MM.1S (cell line): ENCODE measurements around the gene THUMPD3.

ENCODE experiments used
- DNase-seq: peaks from one replicate; pipeline ENCODE4 v3.0.0-alpha.2; 2015
- H2AFZ ChIP-seq: fragments of 300-600 bp; sonication (generic); 2 replicates; pipeline ENCODE4 v1.6.0; 2016; ENCODE audit warnings: antibody characterized with exemption, low read length
- H3F3A ChIP-seq: fragments of 300-600 bp; sonication (generic); 2 replicates; pipeline ENCODE4 v1.6.1; 2016; ENCODE audit warnings: mild to moderate bottlenecking, antibody characterized with exemption, low read length, moderate library complexity, mixed read lengths; ENCODE audit not compliant: insufficient read depth
- H3K27ac ChIP-seq: fragments of 300-600 bp; sonication (generic); 2 replicates; pipeline ENCODE4 v1.5.1; 2016; ENCODE audit warnings: mild to moderate bottlenecking, low read length
- H3K27me3 ChIP-seq: fragments of 300-600 bp; sonication (generic); replicated peaks from 2 replicates; pipeline ENCODE4 v1.6.0; 2016; ENCODE audit warnings: low read length; ENCODE audit not compliant: insufficient read depth
- H3K36me3 ChIP-seq: fragments of 300-600 bp; sonication (generic); replicated peaks from 2 replicates; pipeline ENCODE4 v1.6.1; 2016; ENCODE audit warnings: mild to moderate bottlenecking, low read length, mixed read lengths; ENCODE audit not compliant: insufficient read depth
- H3K4me1 ChIP-seq: fragments of 300-600 bp; sonication (generic); 2 replicates; pipeline ENCODE4 v1.6.1; 2016; ENCODE audit warnings: low read length, mixed read lengths
- H3K4me2 ChIP-seq: fragments of 300-600 bp; sonication (generic); 2 replicates; pipeline ENCODE4 v1.6.0; 2016; ENCODE audit warnings: low read depth, low read length
- H3K4me3 ChIP-seq: fragments of 300-600 bp; sonication (generic); 2 replicates; pipeline ENCODE4 v1.5.1; 2016; ENCODE audit warnings: low read length, mixed read lengths
- H3K79me2 ChIP-seq: fragments of 300-600 bp; sonication (generic); 2 replicates; pipeline ENCODE4 v1.6.1; 2016; ENCODE audit warnings: mixed run types, low read length, mixed read lengths
- H3K9ac ChIP-seq: fragments of 300-600 bp; sonication (generic); 2 replicates; pipeline ENCODE4 v1.6.1; 2016; ENCODE audit warnings: low read length, mixed read lengths
- H3K9me2 ChIP-seq: fragments of 300-600 bp; sonication (generic); replicated peaks from 2 replicates; pipeline ENCODE4 v1.6.1; 2016; ENCODE audit warnings: mild to moderate bottlenecking, low read length, mixed read lengths; ENCODE audit not compliant: insufficient read depth
- H3K9me3 ChIP-seq: fragments of 300-600 bp; sonication (generic); replicated peaks from 2 replicates; pipeline ENCODE4 v1.6.1; 2016; ENCODE audit warnings: mild to moderate bottlenecking, low read length, mixed read lengths; ENCODE audit not compliant: insufficient read depth
- H4K20me1 ChIP-seq: fragments of 300-600 bp; sonication (generic); 2 replicates; pipeline ENCODE4 v1.6.1; 2016; ENCODE audit warnings: mild to moderate bottlenecking, low read length, moderate library complexity, mixed read lengths; ENCODE audit not compliant: insufficient read depth
- EZH2 ChIP-seq: fragments of 300-600 bp; sonication (generic); optimal IDR thresholded peaks from 2 replicates; pipeline ENCODE3; 2017; ENCODE audit warnings: low read depth, mild to moderate bottlenecking, antibody characterized with exemption, low read length, mixed read lengths
- EZH2phosphoT487 ChIP-seq: fragments of 300-600 bp; sonication (generic); IDR thresholded peaks from 2 replicates; pipeline ENCODE4 v1.6.1; 2018; ENCODE audit warnings: antibody characterized with exemption, low read length
- TF ChIP-seq, protein P1 (sequence below): fragments of 300-600 bp; sonication (generic); IDR thresholded peaks from 2 replicates; pipeline ENCODE4 v1.5.1; 2016; ENCODE audit warnings: antibody characterized with exemption, low read length, mixed read lengths

Gene THUMPD3

DNA sequence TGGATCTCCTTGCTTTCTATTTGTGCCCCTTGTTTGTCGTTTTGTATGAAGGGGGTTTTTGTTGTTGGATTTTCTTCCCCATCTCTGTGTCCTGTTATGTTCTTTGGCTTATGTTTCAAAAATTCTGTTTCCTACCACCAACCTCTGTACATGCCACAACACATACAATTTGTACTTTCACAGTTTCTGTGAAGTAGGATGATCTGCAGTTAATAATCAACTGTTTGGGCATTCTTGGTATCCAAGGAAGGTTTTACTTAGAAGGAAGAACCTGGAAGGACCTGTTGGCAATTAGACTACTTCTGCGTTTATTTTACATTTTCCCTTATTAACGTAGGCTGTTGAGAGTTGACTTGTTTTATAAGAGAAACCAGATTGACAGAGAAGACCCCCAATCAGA is 42.9 kb downstream of the THUMPD3 start:
- no peak overlapping the region for H3K27ac ChIP-seq
- H3K79me2 ChIP-seq, result peaks cover 100% of the 10 kb centered on the region
- H3K4me1 ChIP-seq, result peaks cover 6% of the 10 kb centered on the region; the same call in 1 of the 2 replicates
- H2AFZ ChIP-seq, result no peak overlapping the region
- H3K36me3 ChIP-seq, result 0 out of 2 replicates have a peak, but pooled peaks cover 6% of the 10 kb centered on the region
- H4K20me1 ChIP-seq, result peaks cover 98% of the 10 kb centered on the region
- H3K27me3 ChIP-seq, result no peaks in the 10 kb centered on the region
- H3F3A ChIP-seq, result no peaks in the 10 kb centered on the region
- H3K4me3 ChIP-seq, result no peak overlapping the region
- no peak overlapping the region for H3K4me2 ChIP-seq
- no peaks in the 10 kb centered on the region for H3K9me2 ChIP-seq
- no peaks in the 10 kb centered on the region for H3K9me3 ChIP-seq
- no peak overlapping the region for H3K9ac ChIP-seq
- no peak for DNase-seq
- TF ChIP-seq EZH2phosphoT487 (no peak), EZH2 (no peak)
- TF ChIP-seq, protein P1, sequence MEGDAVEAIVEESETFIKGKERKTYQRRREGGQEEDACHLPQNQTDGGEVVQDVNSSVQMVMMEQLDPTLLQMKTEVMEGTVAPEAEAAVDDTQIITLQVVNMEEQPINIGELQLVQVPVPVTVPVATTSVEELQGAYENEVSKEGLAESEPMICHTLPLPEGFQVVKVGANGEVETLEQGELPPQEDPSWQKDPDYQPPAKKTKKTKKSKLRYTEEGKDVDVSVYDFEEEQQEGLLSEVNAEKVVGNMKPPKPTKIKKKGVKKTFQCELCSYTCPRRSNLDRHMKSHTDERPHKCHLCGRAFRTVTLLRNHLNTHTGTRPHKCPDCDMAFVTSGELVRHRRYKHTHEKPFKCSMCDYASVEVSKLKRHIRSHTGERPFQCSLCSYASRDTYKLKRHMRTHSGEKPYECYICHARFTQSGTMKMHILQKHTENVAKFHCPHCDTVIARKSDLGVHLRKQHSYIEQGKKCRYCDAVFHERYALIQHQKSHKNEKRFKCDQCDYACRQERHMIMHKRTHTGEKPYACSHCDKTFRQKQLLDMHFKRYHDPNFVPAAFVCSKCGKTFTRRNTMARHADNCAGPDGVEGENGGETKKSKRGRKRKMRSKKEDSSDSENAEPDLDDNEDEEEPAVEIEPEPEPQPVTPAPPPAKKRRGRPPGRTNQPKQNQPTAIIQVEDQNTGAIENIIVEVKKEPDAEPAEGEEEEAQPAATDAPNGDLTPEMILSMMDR, result no peak

DNA sequence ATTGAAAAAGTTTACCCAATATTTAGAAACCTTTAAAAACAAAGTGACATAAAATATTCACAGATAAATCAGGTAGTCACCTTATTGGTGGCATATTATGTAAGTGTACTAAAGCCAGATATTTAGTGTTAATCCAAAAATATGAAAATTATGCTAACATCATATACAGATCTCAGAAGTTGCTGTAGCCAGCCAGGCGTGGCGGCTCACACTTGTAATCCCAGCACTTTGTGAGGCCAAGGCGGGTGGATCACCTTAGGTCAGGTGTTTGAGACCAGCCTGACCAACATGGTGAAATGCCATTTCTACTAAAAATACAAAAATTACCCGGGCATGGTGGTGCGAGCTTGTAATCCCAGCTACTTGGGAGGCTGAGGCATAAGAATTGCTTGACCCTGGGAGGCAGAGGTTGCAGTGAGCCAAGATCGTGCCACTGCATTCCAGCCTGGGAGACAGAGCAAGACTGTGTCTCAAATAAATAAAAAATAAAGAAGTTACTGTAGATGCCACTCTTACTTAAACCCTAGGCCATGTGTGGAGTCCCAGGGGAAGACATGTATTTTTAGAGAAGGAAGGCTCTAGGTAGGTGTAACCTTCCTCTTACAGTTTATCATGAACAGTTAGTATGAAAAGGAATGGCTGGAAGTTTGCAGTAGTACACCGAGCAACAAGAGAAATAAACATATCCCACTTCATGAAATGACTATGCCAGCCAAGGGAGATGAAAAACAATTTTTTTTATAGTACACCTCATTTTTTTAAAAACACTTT is 44.2 kb downstream of the THUMPD3 start:
- Histone ChIP-seq H3K4me2 (no peak overlapping the region), H3K27me3 (no peaks in the 10 kb centered on the region)
- TF ChIP-seq EZH2 (no peak), EZH2phosphoT487 (no peak)
- TF ChIP-seq, protein P1, result no peak

DNA sequence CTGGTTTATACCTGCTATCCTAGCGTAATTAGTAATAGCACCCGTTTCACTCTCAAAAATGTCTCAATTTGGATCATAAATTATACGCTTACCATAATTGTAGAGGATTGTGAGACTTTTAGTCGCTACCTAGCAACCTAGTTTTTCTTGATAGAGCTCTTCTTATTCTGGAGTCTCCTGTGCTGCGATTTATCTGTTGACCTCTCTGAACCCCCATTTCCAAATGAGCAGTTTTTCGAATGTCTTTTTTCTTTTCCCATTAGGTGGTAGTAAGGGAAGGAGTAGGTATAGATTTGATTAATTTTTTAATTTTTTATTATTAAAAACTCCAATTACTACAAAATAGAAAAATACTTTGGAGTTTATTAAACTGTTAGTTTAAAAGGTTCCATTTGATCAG is 45.2 kb downstream of the THUMPD3 start:
- Histone ChIP-seq H3K9me3 (no peaks in the 10 kb centered on the region), H3K4me1 (no peaks in the 10 kb centered on the region), H3K79me2 (peaks cover 100% of the 10 kb centered on the region), H2AFZ (no peak overlapping the region), H3K27me3 (no peaks in the 10 kb centered on the region), H4K20me1 (peaks cover 98% of the 10 kb centered on the region), H3K27ac (no peak overlapping the region), H3K4me2 (no peak overlapping the region), H3K36me3 (peaks cover 6% of the 10 kb centered on the region; the same call in 1 of the 2 replicates), H3K9ac (no peak overlapping the region), H3K9me2 (no peaks in the 10 kb centered on the region), H3F3A (no peaks in the 10 kb centered on the region), H3K4me3 (no peak overlapping the region)
- no peak for DNase-seq
- TF ChIP-seq EZH2, result no peak
- TF ChIP-seq EZH2phosphoT487, result no peak

More for the DNA sequence above, 44.2 kb downstream of the THUMPD3 start:
- Histone ChIP-seq H3K36me3 (peaks cover 6% of the 10 kb centered on the region; the same call in 1 of the 2 replicates), H3K9me2 (no peaks in the 10 kb centered on the region), H3K4me1 (no peaks in the 10 kb centered on the region), H3F3A (no peaks in the 10 kb centered on the region), H2AFZ (no peak overlapping the region), H3K9me3 (no peaks in the 10 kb centered on the region), H4K20me1 (peaks cover 98% of the 10 kb centered on the region), H3K27ac (no peak overlapping the region), H3K4me3 (no peak overlapping the region), H3K79me2 (peaks cover 100% of the 10 kb centered on the region), H3K9ac (no peak overlapping the region)
- no peak for DNase-seq

DNA sequence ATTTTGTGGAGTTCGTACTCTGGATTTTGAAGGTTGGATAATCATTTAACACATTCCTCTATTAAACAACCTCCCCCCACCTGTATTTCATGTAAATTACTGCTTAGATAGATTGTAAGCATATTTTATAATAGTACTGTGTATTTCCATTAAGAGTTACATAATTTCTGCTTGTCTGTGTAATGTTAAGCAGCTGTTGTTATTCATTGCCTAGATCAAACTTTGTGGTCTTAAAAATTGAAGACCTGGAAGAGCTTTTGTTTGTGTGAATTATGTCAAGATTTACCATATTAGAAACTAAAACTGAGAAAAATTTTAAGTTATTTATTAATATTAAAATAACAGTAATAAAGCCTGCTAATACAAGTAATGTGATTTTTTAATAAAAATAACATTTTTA is 45.7 kb downstream of the THUMPD3 start:
- no peaks in the 10 kb centered on the region for H3K4me1 ChIP-seq
- H3F3A ChIP-seq, result no peaks in the 10 kb centered on the region
- no peaks in the 10 kb centered on the region for H3K9me2 ChIP-seq
- H3K79me2 ChIP-seq, result peaks cover 100% of the 10 kb centered on the region
- no peak for DNase-seq
- no peak overlapping the region for H3K4me3 ChIP-seq
- no peak overlapping the region for H2AFZ ChIP-seq
- peaks cover 6% of the 10 kb centered on the region; the same call in 1 of the 2 replicates for H3K36me3 ChIP-seq
- no peaks in the 10 kb centered on the region for H3K27me3 ChIP-seq
- peaks cover 98% of the 10 kb centered on the region for H4K20me1 ChIP-seq
- H3K27ac ChIP-seq, result no peak overlapping the region
- H3K4me2 ChIP-seq, result no peak overlapping the region
- TF ChIP-seq EZH2 (no peak), EZH2phosphoT487 (no peak)
- TF ChIP-seq, protein P1, result no peak
- H3K9me3 ChIP-seq, result no peaks in the 10 kb centered on the region
- H3K9ac ChIP-seq, result no peak overlapping the region
